T-cell (primary cell): ENCODE results near the gene WDR77. TPM values are rescaled to one million over a fixed set of nuclear protein-coding genes. Genes with fewer than 3 reads are reported as not detected.

Source experiments
- ATAC-seq, 4 experiments: fragments of 200-7000 bp in 3 of 4; fragments of 150-1000 bp in 1 of 4; cut with Tn5 transposase; replicated peaks in 1 of 4; 1 replicate in 3 of 4; 2 replicates in 1 of 4; pipeline ENCODE4 v1.10.0; 2021; ENCODE audit warnings: moderate library complexity in 3 of 4, mild to moderate bottlenecking in 2 of 4, moderate number of reproducible peaks in 1 of 4
- CTCF ChIA-PET, 2 donors: fragments of 300-600 bp; sonication (Branson Sonifier 250); formaldehyde crosslinking; loops; one replicate each; lab custom pipeline; 2022; ENCODE audit warnings: antibody characterized with exemption in 2 of 2; lab: Charles Lee
- POLR2A ChIA-PET, 2 donors: fragments of 300-600 bp; sonication (Branson Sonifier 250); formaldehyde crosslinking; loops; one replicate each; lab custom pipeline; 2022; ENCODE audit warnings: antibody characterized with exemption in 2 of 2; lab: Charles Lee
- DNase-seq, 35 experiments: peaks; one replicate each; pipeline versions ENCODE4 v3.0.0 to v3.0.0-alpha.2; 2013 to 2023
- H3K27ac ChIP-seq: one replicate; pipeline ENCODE4 v1.5.1; 2013; ENCODE audit warnings: low read length
- H3K27me3 ChIP-seq, 2 experiments: replicated peaks in 1 of 2; 1 replicate in 1 of 2; 2 replicates in 1 of 2; pipeline versions ENCODE4 v1.6.1 to v1.7.0; 2013; ENCODE audit warnings: low read length in 1 of 2, mixed read lengths in 1 of 2; ENCODE audit not compliant: control insufficient read depth in 2 of 2, insufficient read depth in 2 of 2; ENCODE audit errors: extremely low read depth in 1 of 2
- H3K36me3 ChIP-seq, 2 donors: 1 replicate in 1 of 2; 2 replicates in 1 of 2; pipeline versions ENCODE4 v1.6.1 to v1.7.0; 2013; ENCODE audit warnings: low read length in 1 of 2; ENCODE audit not compliant: control insufficient read depth in 2 of 2, insufficient read depth in 1 of 2; ENCODE audit errors: extremely low read depth in 1 of 2
- H3K4me1 ChIP-seq, 2 experiments: 1 replicate in 1 of 2; 2 replicates in 1 of 2; pipeline versions ENCODE4 v1.6.1 to v1.7.0; 2013; ENCODE audit warnings: low read length in 2 of 2, mixed read lengths in 1 of 2; ENCODE audit not compliant: insufficient read depth in 2 of 2, control insufficient read depth in 1 of 2; ENCODE audit errors: extremely low read depth in 1 of 2
- H3K4me3 ChIP-seq, 2 donors: 1 replicate in 1 of 2; 2 replicates in 1 of 2; pipeline versions ENCODE4 v1.5.1 to v1.7.0; 2013; ENCODE audit warnings: mild to moderate bottlenecking in 2 of 2, low read length in 1 of 2, moderate library complexity in 1 of 2; ENCODE audit not compliant: control insufficient read depth in 1 of 2; ENCODE audit errors: extremely low read depth in 1 of 2
- H3K9me3 ChIP-seq: 2 replicates; pipeline ENCODE4 v1.7.0; 2013
- H3K27ac Mint-ChIP-seq, 2 donors: one replicate each; pipeline ENCODE4 v1.8.0; 2020 to 2021; ENCODE audit warnings: mild to moderate bottlenecking in 2 of 2, mixed read lengths in 2 of 2
- H3K27me3 Mint-ChIP-seq, 2 donors: one replicate each; pipeline ENCODE4 v1.8.0; 2021 to 2022; ENCODE audit warnings: mixed read lengths in 2 of 2
- H3K36me3 Mint-ChIP-seq: one replicate; pipeline ENCODE4 v1.8.0; 2021; ENCODE audit warnings: mixed read lengths
- H3K4me1 Mint-ChIP-seq, 3 donors: one replicate each; pipeline ENCODE4 v1.8.0; 2020 to 2022; ENCODE audit warnings: mixed read lengths in 3 of 3, mild to moderate bottlenecking in 1 of 3
- H3K4me3 Mint-ChIP-seq, 3 donors: one replicate each; pipeline ENCODE4 v1.8.0; 2020 to 2022; ENCODE audit warnings: mild to moderate bottlenecking in 3 of 3, mixed read lengths in 3 of 3, moderate library complexity in 3 of 3
- H3K9me3 Mint-ChIP-seq, 3 donors: one replicate each; pipeline ENCODE4 v1.8.0; 2020 to 2022; ENCODE audit warnings: mixed read lengths in 3 of 3
- WGBS: methylation state at CpG from one replicate; pipeline ENCODE4 v1.1.5; 2013; ENCODE audit warnings: missing lambda C conversion rate; ENCODE audit not compliant: insufficient coverage; 5-methylcytosine and 5-hydroxymethylcytosine counted together
- total RNA-seq, 35 experiments: library from RNA in 6 of 35; stranded (reverse) in 6 of 35; fragments of 120-200 nt in 1 of 35; gene quantifications; one replicate each; pipeline versions ENCODE4 v1.2.1 to v1.2.4 and lab custom pipeline; 2013 to 2026

Gene WDR77
- total RNA-seq, 5 donors from 2014 or later (not counting 1 experiment from before 2014, with no cell fraction given): 22.5 to 40.1 (median 33.1) TPM

DNA sequence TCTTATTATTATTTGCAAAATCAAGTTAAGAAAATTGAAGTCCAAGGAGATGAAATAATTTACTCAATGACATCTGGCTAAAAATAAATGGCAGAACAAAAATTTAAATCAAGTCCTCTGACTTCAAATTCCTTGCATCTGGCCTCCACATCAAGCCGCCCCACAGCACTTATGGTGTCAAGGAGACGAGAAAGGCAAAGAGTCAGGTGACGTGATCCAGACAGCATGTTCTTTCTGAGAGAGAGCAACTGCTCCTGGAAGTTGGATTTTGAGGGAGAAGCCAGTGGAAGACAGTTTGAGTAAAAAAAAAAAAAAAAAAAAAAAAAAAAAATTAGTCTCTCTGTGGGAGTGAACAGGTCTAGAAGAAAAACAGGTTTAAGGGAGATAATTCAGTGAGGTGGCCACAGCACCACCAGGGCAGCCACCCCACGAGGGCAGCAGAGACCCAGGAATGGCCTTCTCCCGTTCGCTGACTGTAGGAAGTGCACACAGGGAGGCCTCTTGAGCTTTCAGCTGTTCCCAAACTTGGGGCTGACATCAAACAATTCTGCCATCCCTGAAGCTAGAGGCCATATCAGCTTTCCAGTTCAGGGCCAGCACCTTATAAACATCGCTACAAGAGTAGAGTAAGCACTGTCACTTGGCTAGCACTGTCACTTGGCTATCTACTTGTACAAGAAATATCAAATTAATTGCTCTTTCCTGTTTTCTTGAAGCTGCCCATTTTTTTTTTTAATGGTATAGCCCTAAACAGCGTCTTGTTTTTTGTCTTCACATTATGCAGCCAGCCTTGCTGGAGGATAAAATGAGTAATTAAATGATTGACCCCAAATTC lies 32.5 kb upstream of the WDR77 start:
- peak in 33 of 35 experiments; percentile 11 to 70 (median 36) for DNase-seq
- Mint-ChIP-seq H3K4me3 (no peak overlapping the region), H3K9me3 (peaks cover 0 to 5% (median 0%) of the 10 kb centered on the region in 3 donors), H3K27ac (peak overlapping the region in 1 of 2 donors; percentile 44), H3K27me3 (no peaks in the 10 kb centered on the region), H3K4me1 (peaks cover 37 to 54% (median 42%) of the 10 kb centered on the region in 3 donors), H3K36me3 (peaks cover 13% of the 10 kb centered on the region)
- Histone ChIP-seq H3K27ac (no peak overlapping the region), H3K36me3 (peaks cover 0 to 9% of the 10 kb centered on the region in 2 donors), H3K4me1 (peaks cover 10 to 20% of the 10 kb centered on the region in 2 experiments), H3K27me3 (no peaks in the 10 kb centered on the region), H3K4me3 (no peak overlapping the region), H3K9me3 (no peaks in the 10 kb centered on the region)
- POLR2A ChIA-PET: interaction anchor here in 1 of 2 donors (1.0 kb wide), 1 partner anchor 280 kb away, joined by 5 read pairs; no protein-coding TSS in a partner anchor
- CTCF ChIA-PET: interaction anchor here (0.6 to 1.6 kb wide), 8 partner anchors 21 to 288 kb away, joined by 3 to 16 read pairs (median 4); no protein-coding TSS in a partner anchor
- 74% methylated on average over 4 of the region's 8 CpGs for WGBS
- peak; percentile 45 to 70 (median 64) for ATAC-seq

DNA sequence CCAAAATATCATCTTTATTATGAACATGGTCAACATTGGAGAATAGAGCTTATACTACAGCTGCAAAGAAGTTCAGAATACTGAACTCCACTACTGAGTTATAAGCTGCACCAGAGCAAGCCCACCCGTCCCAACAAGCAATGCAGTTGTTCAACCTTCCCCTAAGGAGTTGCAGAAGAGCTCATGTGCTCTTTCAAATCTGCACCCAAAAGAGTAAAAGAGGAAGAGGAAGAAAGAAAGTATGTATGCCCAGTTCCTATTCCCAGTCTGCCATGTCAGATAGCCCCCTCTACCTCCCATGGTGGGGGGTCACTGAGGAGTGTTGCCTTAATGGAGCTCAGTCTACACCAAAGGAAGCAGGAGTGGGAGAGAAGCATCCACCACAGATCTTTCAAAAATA lies 31.6 kb upstream of the WDR77 start:
- Histone ChIP-seq H3K4me3 (no peak overlapping the region), H3K36me3 (peaks cover 0 to 9% of the 10 kb centered on the region in 2 donors), H3K9me3 (no peaks in the 10 kb centered on the region), H3K4me1 (peaks cover 18 to 29% of the 10 kb centered on the region in 2 experiments), H3K27ac (no peak overlapping the region), H3K27me3 (no peaks in the 10 kb centered on the region)
- POLR2A ChIA-PET: interaction anchor here in 1 of 2 donors (0.6 kb wide), 1 partner anchor 52 kb away, joined by 3 read pairs; no protein-coding TSS in a partner anchor
- no peak overlapping the region for H3K27ac Mint-ChIP-seq
- H3K4me1 Mint-ChIP-seq: peaks cover 46 to 64% (median 51%) of the 10 kb centered on the region in 3 donors
- DNase-seq (no peak), ATAC-seq (no peak)
- CTCF ChIA-PET: interaction anchor here (0.7 to 1.4 kb wide), 3 partner anchors 27 to 288 kb away, joined by 3 to 4 read pairs (median 3); no protein-coding TSS in a partner anchor
- WGBS: no CpG with 5 or more reads among the region's 1 CpG
- H3K27me3 Mint-ChIP-seq: no peaks in the 10 kb centered on the region
- H3K9me3 Mint-ChIP-seq: peaks cover 0 to 5% (median 0%) of the 10 kb centered on the region in 3 donors
- H3K4me3 Mint-ChIP-seq: no peak overlapping the region
- H3K36me3 Mint-ChIP-seq: peaks cover 13% of the 10 kb centered on the region

GRCh38 chr1:111476761-111477309 lies 27.8 kb upstream of the WDR77 start:
- WGBS: no CpG with 5 or more reads among the region's 2 CpGs
- CTCF ChIA-PET: interaction anchor here (0.5 to 3.3 kb wide), 8 partner anchors 19 to 671 kb away, joined by 3 to 32 read pairs (median 4); no protein-coding TSS in a partner anchor
- H3K36me3 Mint-ChIP-seq: peaks cover 18% of the 10 kb centered on the region

DNA sequence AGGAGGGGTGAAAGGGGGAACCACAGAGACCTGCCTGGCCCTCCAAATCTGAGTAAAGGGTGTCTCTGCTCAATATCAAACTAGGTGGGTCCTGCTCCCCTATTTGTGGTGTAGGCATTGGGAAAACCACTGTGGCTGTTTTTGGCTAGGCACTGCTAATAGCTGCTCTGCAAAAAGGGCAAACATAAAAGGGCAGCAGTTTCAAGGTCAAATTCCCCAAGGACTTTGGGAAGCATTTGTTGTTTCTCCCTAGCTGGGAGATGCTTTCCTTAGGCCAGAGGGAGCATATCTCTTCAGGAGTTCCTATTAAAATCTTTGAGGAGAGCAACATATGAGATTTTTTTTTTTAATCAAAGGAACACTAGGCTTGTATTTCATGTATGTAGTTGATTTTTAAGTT lies 27.2 kb upstream of the WDR77 start:
- H3K27me3 Mint-ChIP-seq: no peaks in the 10 kb centered on the region
- ChIA-PET POLR2A (no interaction called here), CTCF (interaction anchor here (0.5 to 3.3 kb wide), 4 partner anchors 31 to 670 kb away, joined by 4 to 32 read pairs (median 4); no protein-coding TSS in a partner anchor)
- H3K9me3 ChIP-seq: no peaks in the 10 kb centered on the region
- peaks cover 0 to 9% of the 10 kb centered on the region in 2 donors for H3K36me3 ChIP-seq
- DNase-seq (no peak), ATAC-seq (no peak)
- H3K27ac ChIP-seq: peak overlapping the region; percentile 77
- H3K4me3 Mint-ChIP-seq: peak overlapping the region; percentile 83 to 91 (median 89)
- peak overlapping the region in 1 of 2 donors; percentile 50 for H3K4me3 ChIP-seq
- peaks cover 18% of the 10 kb centered on the region for H3K36me3 Mint-ChIP-seq
- H3K27ac Mint-ChIP-seq: peak overlapping the region; percentile 84 to 95
- H3K4me1 Mint-ChIP-seq: peaks cover 50 to 61% (median 55%) of the 10 kb centered on the region in 3 donors
- no peaks in the 10 kb centered on the region for H3K27me3 ChIP-seq
- peaks cover 47 to 56% of the 10 kb centered on the region in 2 experiments for H3K4me1 ChIP-seq
- peaks cover 0 to 5% (median 0%) of the 10 kb centered on the region in 3 donors for H3K9me3 Mint-ChIP-seq

More at GRCh38 chr1:111476761-111477309, 27.8 kb upstream of the WDR77 start:
- Histone ChIP-seq H3K27ac (peak overlapping the region; percentile 77), H3K36me3 (peaks cover 0 to 9% of the 10 kb centered on the region in 2 donors), H3K4me1 (peaks cover 41 to 51% of the 10 kb centered on the region in 2 experiments), H3K9me3 (no peaks in the 10 kb centered on the region), H3K27me3 (no peaks in the 10 kb centered on the region), H3K4me3 (peak overlapping the region; percentile 1 to 50)
- ATAC-seq (peak; percentile 80 to 88 (median 86)), DNase-seq (peak in 34 of 35 experiments; percentile 9 to 68 (median 36))
- POLR2A ChIA-PET: interaction anchor here (0.6 to 0.9 kb wide), 3 partner anchors 32 to 1848 kb away, joined by 3 to 4 read pairs (median 4); no protein-coding TSS in a partner anchor
- Mint-ChIP-seq H3K4me1 (peaks cover 55 to 67% (median 56%) of the 10 kb centered on the region in 3 donors), H3K27me3 (no peaks in the 10 kb centered on the region), H3K4me3 (peak overlapping the region; percentile 83 to 91 (median 89)), H3K27ac (peak overlapping the region; percentile 84 to 95), H3K9me3 (peaks cover 0 to 5% (median 0%) of the 10 kb centered on the region in 3 donors)

DNA sequence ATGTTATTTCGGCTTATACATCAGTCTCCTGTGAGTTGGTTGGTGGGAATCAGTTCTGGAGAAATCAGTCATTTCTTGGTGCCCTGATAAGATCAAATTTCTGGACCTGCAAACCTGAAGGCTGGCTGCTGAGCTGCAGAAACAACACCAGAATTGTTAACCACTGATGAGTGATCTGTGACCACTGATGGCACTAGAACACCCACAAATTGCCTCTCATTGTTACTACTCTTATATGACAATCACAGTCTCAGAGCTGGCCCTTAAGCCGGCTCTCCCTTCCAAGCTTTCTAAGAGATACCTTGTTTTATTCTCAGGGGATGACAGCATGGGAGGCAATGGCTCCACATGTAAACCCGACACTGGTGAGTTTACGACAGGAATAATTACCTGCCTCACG lies 26.6 kb upstream of the WDR77 start:
- H3K4me1 ChIP-seq: peaks cover 52 to 57% of the 10 kb centered on the region in 2 experiments
- peaks cover 50 to 59% (median 55%) of the 10 kb centered on the region in 3 donors for H3K4me1 Mint-ChIP-seq

More for the DNA sequence above, 26.6 kb upstream of the WDR77 start:
- H3K27ac Mint-ChIP-seq: peak overlapping the region; percentile 84 to 95
- H3K4me3 Mint-ChIP-seq: peak overlapping the region; percentile 83 to 91 (median 89)
- peaks cover 0 to 5% (median 0%) of the 10 kb centered on the region in 3 donors for H3K9me3 Mint-ChIP-seq
- H3K36me3 Mint-ChIP-seq: peaks cover 18% of the 10 kb centered on the region
- Histone ChIP-seq H3K27me3 (no peaks in the 10 kb centered on the region), H3K36me3 (peaks cover 0 to 9% of the 10 kb centered on the region in 2 donors), H3K9me3 (no peaks in the 10 kb centered on the region), H3K4me3 (peak overlapping the region in 1 of 2 donors; percentile 50), H3K27ac (peak overlapping the region; percentile 77)
- ATAC-seq (no peak), DNase-seq (peak in 3 of 35 experiments; percentile 4 to 37 (median 9))
- 65% methylated on average over 3 of the region's 5 CpGs for WGBS
- POLR2A ChIA-PET: no interaction called here
- H3K27me3 Mint-ChIP-seq: no peaks in the 10 kb centered on the region
- CTCF ChIA-PET: interaction anchor here (0.6 to 3.3 kb wide), 2 partner anchors 32 to 212 kb away, joined by 4 to 32 read pairs; no protein-coding TSS in a partner anchor
